DOHH2 (cell line): ENCODE results near the gene TMEM253.
A peak's percentile ranks its signal among the peaks of the same experiment; 100 is the strongest.

Experiments
- H3F3A ChIP-seq: fragments of 200-600 bp; sonication (generic), shearing (Covaris generic); 2 replicates; pipeline ENCODE4 v1.6.0; 2016; ENCODE audit warnings: antibody characterized with exemption, mild to moderate bottlenecking; ENCODE audit not compliant: control insufficient read depth, insufficient read depth
- H3K27ac ChIP-seq: fragments of 200-600 bp; sonication (generic); 2 replicates; pipeline ENCODE4 v1.5.1; 2014; ENCODE audit warnings: low read depth, mild to moderate bottlenecking, low read length, moderate library complexity
- H3K27me3 ChIP-seq: fragments of 200-600 bp; sonication (generic); 2 replicates; pipeline ENCODE4 v1.6.1; 2014; ENCODE audit warnings: mild to moderate bottlenecking, low read length, mixed read lengths; ENCODE audit not compliant: control insufficient read depth
- H3K36me3 ChIP-seq: fragments of 200-600 bp; sonication (generic); 2 replicates; pipeline ENCODE4 v1.6.1; 2014; ENCODE audit warnings: mild to moderate bottlenecking, low read length, moderate library complexity, mixed read lengths; ENCODE audit not compliant: control insufficient read depth
- H3K4me1 ChIP-seq: fragments of 200-600 bp; sonication (generic); 2 replicates; pipeline ENCODE4 v1.6.1; 2014; ENCODE audit warnings: mild to moderate bottlenecking, low read length, mixed read lengths; ENCODE audit not compliant: control insufficient read depth
- H3K4me2 ChIP-seq: fragments of 200-600 bp; sonication (generic); 2 replicates; pipeline ENCODE4 v1.6.0; 2014; ENCODE audit warnings: mild to moderate bottlenecking, low read length, moderate library complexity
- H3K4me3 ChIP-seq: fragments of 200-600 bp; sonication (generic); 2 replicates; pipeline ENCODE4 v1.5.1; 2014; ENCODE audit warnings: mild to moderate bottlenecking, low read length, mixed read lengths
- H3K79me2 ChIP-seq: fragments of 200-600 bp; sonication (generic); 2 replicates; pipeline ENCODE4 v1.6.1; 2014; ENCODE audit warnings: mild to moderate bottlenecking, low read length, mixed read lengths; ENCODE audit not compliant: control insufficient read depth
- H3K9me2 ChIP-seq: fragments of 200-600 bp; sonication (generic); replicated peaks from 2 replicates; pipeline ENCODE4 v1.6.1; 2014; ENCODE audit warnings: mild to moderate bottlenecking, low read length, mixed read lengths; ENCODE audit not compliant: control insufficient read depth
- H3K9me3 ChIP-seq: fragments of 200-600 bp; sonication (generic); 2 replicates; pipeline ENCODE4 v1.6.1; 2014; ENCODE audit warnings: antibody characterized with exemption, low read length, mixed read lengths; ENCODE audit not compliant: control insufficient read depth, insufficient read depth
- H4K20me1 ChIP-seq: fragments of 200-600 bp; sonication (generic); 2 replicates; pipeline ENCODE4 v1.6.0; 2014; ENCODE audit warnings: low read depth, mild to moderate bottlenecking, antibody characterized with exemption, low read length, moderate library complexity; ENCODE audit not compliant: control insufficient read depth, insufficient read depth
- CTCF ChIP-seq: fragments of 200-600 bp; sonication (generic); IDR thresholded peaks from one replicate; pipeline ENCODE4 v1.5.1; 2014; ENCODE audit warnings: antibody characterized with exemption, mild to moderate bottlenecking, low read depth, low read length; ENCODE audit not compliant: poor library complexity, severe bottlenecking
- EZH2phosphoT487 ChIP-seq: fragments of 200-600 bp; sonication (generic); IDR thresholded peaks from 2 replicates; pipeline ENCODE4 v1.6.1; 2017; ENCODE audit warnings: borderline replicate concordance, mild to moderate bottlenecking, antibody characterized with exemption, low read length, moderate library complexity, mixed read lengths

The TMEM253 gene

GRCh38 chr14:21105095-21105494 is 4.2 kb downstream of the TMEM253 start:
- Histone ChIP-seq H3K27me3 (no peaks in the 10 kb centered on the region), H3K9me2 (no peaks in the 10 kb centered on the region), H3F3A (0 out of 2 replicates have a peak, but pooled peaks cover 2% of the 10 kb centered on the region), H3K36me3 (peaks cover 5% of the 10 kb centered on the region), H3K4me2 (peak overlapping the region; percentile 78), H3K79me2 (peaks cover 16% of the 10 kb centered on the region), H3K27ac (no peak overlapping the region), H4K20me1 (no peaks in the 10 kb centered on the region), H3K4me1 (peaks cover 38% of the 10 kb centered on the region), H3K4me3 (peak overlapping the region; percentile 90), H3K9me3 (no peaks in the 10 kb centered on the region)
- TF ChIP-seq EZH2phosphoT487 (no peak), CTCF (no peak)

DNA sequence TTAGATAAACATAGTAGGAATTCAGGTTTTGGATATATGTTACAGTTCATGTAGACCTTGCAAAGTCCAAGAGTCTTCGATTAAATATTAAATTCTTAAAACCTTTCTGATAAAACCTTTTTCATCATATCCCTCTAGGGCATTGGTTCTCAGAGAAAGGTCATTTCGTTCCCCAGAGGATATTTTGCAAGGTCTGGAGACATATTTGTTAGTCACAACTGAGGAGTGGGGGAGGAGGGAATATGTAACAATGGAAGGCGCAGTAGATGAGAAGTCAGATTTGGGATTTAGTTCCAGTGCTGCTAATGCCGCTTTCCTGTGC is 5.3 kb downstream of the TMEM253 start:
- Histone ChIP-seq H3K27me3 (no peaks in the 10 kb centered on the region), H3K36me3 (peaks cover 5% of the 10 kb centered on the region), H3K4me2 (no peak overlapping the region), H3K27ac (no peak overlapping the region), H3K4me1 (peaks cover 38% of the 10 kb centered on the region), H3K4me3 (no peak overlapping the region), H3K9me2 (no peaks in the 10 kb centered on the region), H3K9me3 (no peaks in the 10 kb centered on the region), H3K79me2 (peaks cover 16% of the 10 kb centered on the region), H4K20me1 (no peaks in the 10 kb centered on the region), H3F3A (0 out of 2 replicates have a peak, but pooled peaks cover 2% of the 10 kb centered on the region)
- TF ChIP-seq EZH2phosphoT487 = no peak

DNA sequence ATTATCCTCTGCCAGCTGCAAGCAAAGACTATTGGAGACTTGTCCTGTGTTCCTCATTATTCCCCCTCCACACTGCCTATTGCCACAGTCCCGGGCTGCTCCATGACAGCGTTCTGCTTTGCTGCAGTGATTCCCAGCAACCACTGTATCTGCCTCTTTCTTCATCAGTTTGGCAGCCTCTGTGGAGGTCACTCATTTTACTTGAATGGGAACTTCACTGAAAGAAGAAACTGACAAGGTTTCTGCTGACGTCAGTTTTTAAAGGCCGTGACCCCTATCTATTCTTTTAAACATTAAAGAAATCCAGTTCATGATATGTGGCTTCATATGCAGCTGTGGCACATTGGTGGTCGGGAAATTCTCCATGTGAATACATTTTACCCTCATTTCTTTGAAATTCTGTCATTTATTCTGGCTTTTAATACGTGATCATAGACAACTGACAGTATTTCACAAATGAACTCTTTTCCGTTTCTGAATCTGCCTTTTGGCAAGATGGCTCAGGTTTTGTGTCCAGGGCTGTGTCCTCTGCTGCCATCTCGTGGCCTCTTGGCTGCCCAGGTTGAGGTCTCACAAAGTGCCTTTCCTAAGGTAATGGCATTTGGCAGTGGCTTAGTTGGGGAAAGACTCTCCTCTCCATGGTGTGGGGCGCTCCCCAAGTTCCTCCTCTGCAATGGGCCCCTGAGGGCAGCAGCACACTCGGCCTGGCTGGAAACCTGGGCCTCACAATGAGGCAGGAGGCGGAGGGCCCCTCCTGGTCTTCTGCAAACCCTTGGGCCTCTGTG is 5.8 kb downstream of the TMEM253 start:
- peaks cover 38% of the 10 kb centered on the region for H3K4me1 ChIP-seq
- no peak overlapping the region for H3K27ac ChIP-seq
- H3K9me3 ChIP-seq = no peaks in the 10 kb centered on the region
- H3K27me3 ChIP-seq = no peaks in the 10 kb centered on the region
- H3F3A ChIP-seq = 0 out of 2 replicates have a peak, but pooled peaks cover 2% of the 10 kb centered on the region
- TF ChIP-seq CTCF (peak; percentile 86), EZH2phosphoT487 (no peak)
- H3K36me3 ChIP-seq = peaks cover 5% of the 10 kb centered on the region
- H3K4me3 ChIP-seq = no peak overlapping the region
- no peaks in the 10 kb centered on the region for H3K9me2 ChIP-seq
- no peaks in the 10 kb centered on the region for H4K20me1 ChIP-seq
- peak overlapping the region; percentile 26; the same call in 1 of the 2 replicates for H3K4me2 ChIP-seq
- peaks cover 16% of the 10 kb centered on the region for H3K79me2 ChIP-seq

DNA sequence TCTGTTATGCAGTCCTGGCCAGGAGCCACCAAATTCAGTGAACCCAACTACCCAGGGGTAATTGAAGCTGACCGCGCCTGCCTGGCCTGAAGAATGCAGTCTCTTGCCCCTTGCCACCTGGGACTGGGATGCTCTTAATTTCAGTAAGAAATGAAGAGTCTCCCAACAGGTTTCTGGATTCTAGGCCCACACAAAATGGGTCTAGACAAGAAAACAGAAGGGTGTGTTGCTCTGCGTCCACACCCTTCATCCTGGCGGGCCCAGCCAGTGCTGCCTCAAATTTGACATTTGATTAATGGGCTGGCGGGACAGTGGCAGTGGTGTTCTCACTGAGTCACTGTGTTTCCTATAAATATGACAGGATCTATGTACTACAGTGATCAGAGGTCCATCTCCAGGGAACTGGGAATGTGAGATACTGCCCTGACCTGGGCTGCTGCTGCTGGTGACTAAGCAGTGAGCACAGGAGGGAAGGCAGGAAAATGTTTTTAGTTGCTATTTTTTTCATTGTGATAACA is 6.5 kb downstream of the TMEM253 start:
- Histone ChIP-seq H3K4me2 (no peak overlapping the region), H3K36me3 (peaks cover 5% of the 10 kb centered on the region), H3F3A (0 out of 2 replicates have a peak, but pooled peaks cover 2% of the 10 kb centered on the region), H3K27me3 (no peaks in the 10 kb centered on the region), H3K9me2 (no peaks in the 10 kb centered on the region), H3K79me2 (peaks cover 16% of the 10 kb centered on the region), H3K27ac (no peak overlapping the region), H3K9me3 (no peaks in the 10 kb centered on the region), H3K4me1 (peaks cover 33% of the 10 kb centered on the region), H3K4me3 (no peak overlapping the region), H4K20me1 (no peaks in the 10 kb centered on the region)
- peak; percentile 17 for TF ChIP-seq CTCF
- no peak for TF ChIP-seq EZH2phosphoT487
